DND-41 (cell line): ENCODE results near the gene GABRG3.

Source experiments
- ATAC-seq: fragments of 200-7000 bp; cut with Tn5 transposase; 3 replicates; pipeline ENCODE4 v1.9.1; 2021; ENCODE audit warnings: low read depth; ENCODE audit not compliant: insufficient read depth
- DNase-seq: peaks from one replicate; pipeline ENCODE4 v3.0.0-alpha.2; 2020
- H2AFZ ChIP-seq: 2 replicates; pipeline ENCODE4 v1.6.0; 2012; ENCODE audit warnings: low read depth, low read length
- H3K27ac ChIP-seq: 2 replicates; pipeline ENCODE4 v1.5.1; 2012; ENCODE audit warnings: low read length, inconsistent platforms
- H3K27me3 ChIP-seq: fragments of 200-600 bp; sonication (generic); 2 replicates; pipeline ENCODE4 v1.6.0; 2012; ENCODE audit warnings: low read length, mild to moderate bottlenecking, inconsistent platforms; ENCODE audit not compliant: insufficient read depth, poor library complexity
- H3K36me3 ChIP-seq: 2 replicates; pipeline ENCODE4 v1.5.1; 2012; ENCODE audit warnings: low read length, inconsistent platforms; ENCODE audit not compliant: insufficient read depth
- H3K4me1 ChIP-seq: 2 replicates; pipeline ENCODE4 v1.5.1; 2012; ENCODE audit warnings: mild to moderate bottlenecking, low read length; ENCODE audit not compliant: insufficient read depth
- H3K4me2 ChIP-seq: 2 replicates; pipeline ENCODE4 v1.6.0; 2012; ENCODE audit warnings: mild to moderate bottlenecking, moderate library complexity, low read length, inconsistent platforms; ENCODE audit not compliant: insufficient read depth
- H3K4me3 ChIP-seq, 2 experiments: fragments of 200-600 bp in 1 of 2; shearing (Covaris generic) in 1 of 2; 2 replicates each; pipeline ENCODE4 v1.5.1; 2012 to 2016; ENCODE audit warnings: inconsistent platforms in 2 of 2, low read length in 2 of 2, mild to moderate bottlenecking in 2 of 2, low read depth in 1 of 2, moderate library complexity in 1 of 2
- H3K79me2 ChIP-seq: 2 replicates; pipeline ENCODE4 v1.6.0; 2012; ENCODE audit warnings: low read length, inconsistent platforms; ENCODE audit not compliant: insufficient read depth
- H3K9ac ChIP-seq: 2 replicates; pipeline ENCODE4 v1.6.0; 2012; ENCODE audit warnings: low read depth, mild to moderate bottlenecking, inconsistent platforms, low read length, moderate library complexity
- H3K9me3 ChIP-seq: 2 replicates; pipeline ENCODE4 v1.5.1; 2012; ENCODE audit warnings: low read length, moderate library complexity, mild to moderate bottlenecking, inconsistent platforms; ENCODE audit not compliant: insufficient read depth, severe bottlenecking
- H4K20me1 ChIP-seq: 2 replicates; pipeline ENCODE4 v1.6.0; 2012; ENCODE audit warnings: low read length; ENCODE audit not compliant: insufficient read depth
- CTCF ChIP-seq: IDR thresholded peaks from 2 replicates; pipeline ENCODE4 v1.5.1; 2012; ENCODE audit warnings: borderline replicate concordance, low read length, moderate library complexity, mild to moderate bottlenecking; ENCODE audit not compliant: poor library complexity, severe bottlenecking; ENCODE audit errors: extremely low read depth
- EZH2 ChIP-seq: IDR thresholded peaks from 3 replicates; pipeline ENCODE4 v1.6.1; 2012; ENCODE audit warnings: borderline replicate concordance, low read depth, mild to moderate bottlenecking, moderate library complexity, low read length, inconsistent platforms; ENCODE audit not compliant: severe bottlenecking

Gene GABRG3

DNA sequence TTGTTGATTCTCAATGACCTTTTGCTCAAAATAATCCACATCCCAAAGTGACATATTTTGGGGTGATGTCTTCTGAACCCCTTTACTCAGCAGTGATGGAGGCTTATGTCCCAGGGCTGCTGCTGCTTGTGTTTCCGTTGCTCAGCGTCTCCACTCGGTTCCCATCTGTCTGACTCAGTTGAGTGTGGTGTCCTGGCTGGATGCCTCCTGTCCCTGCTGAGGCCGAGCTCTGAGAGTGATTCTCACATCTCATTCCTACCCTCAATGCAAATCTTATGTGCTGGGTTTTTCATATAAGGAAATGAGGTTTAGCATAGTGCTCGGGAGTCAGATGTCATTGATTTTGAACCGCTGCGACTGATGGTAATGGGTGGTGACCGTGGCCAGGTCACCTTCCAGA, 247.4 kb downstream of the GABRG3 start:
- Histone ChIP-seq H3K9me3 (no peaks in the 10 kb centered on the region), H3K79me2 (no peaks in the 10 kb centered on the region), H3K4me3 (no peak overlapping the region), H4K20me1 (no peaks in the 10 kb centered on the region), H3K36me3 (no peaks in the 10 kb centered on the region), H2AFZ (no peak overlapping the region), H3K27ac (no peak overlapping the region), H3K27me3 (no peaks in the 10 kb centered on the region), H3K9ac (no peak overlapping the region), H3K4me1 (no peaks in the 10 kb centered on the region), H3K4me2 (no peak overlapping the region)
- DNase-seq (no peak), ATAC-seq (no peak)
- no peak for TF ChIP-seq CTCF
- TF ChIP-seq EZH2 = no peak

- H3K9ac ChIP-seq = no peak overlapping the region
- H3K27me3 ChIP-seq = no peaks in the 10 kb centered on the region
- no peak for ATAC-seq
- H3K4me1 ChIP-seq = no peaks in the 10 kb centered on the region
- H4K20me1 ChIP-seq = no peaks in the 10 kb centered on the region
- H3K4me3 ChIP-seq = no peak overlapping the region
- H3K9me3 ChIP-seq = no peaks in the 10 kb centered on the region
- no peaks in the 10 kb centered on the region for H3K36me3 ChIP-seq
- no peak for TF ChIP-seq EZH2
- no peak for TF ChIP-seq CTCF
- DNase-seq = no peak
- no peak overlapping the region for H2AFZ ChIP-seq
- H3K27ac ChIP-seq = no peak overlapping the region
- no peaks in the 10 kb centered on the region for H3K79me2 ChIP-seq
- H3K4me2 ChIP-seq = no peak overlapping the region
These were observed 248.7 kb downstream of the GABRG3 start for GRCh38 chr15:27219636-27220035.

- no peak overlapping the region for H3K9ac ChIP-seq
- H2AFZ ChIP-seq = no peak overlapping the region
- ATAC-seq (no peak), DNase-seq (no peak)
- no peak overlapping the region for H3K4me3 ChIP-seq
- no peaks in the 10 kb centered on the region for H3K36me3 ChIP-seq
- TF ChIP-seq CTCF (no peak), EZH2 (no peak)
- no peaks in the 10 kb centered on the region for H3K79me2 ChIP-seq
- no peaks in the 10 kb centered on the region for H3K9me3 ChIP-seq
- H3K4me1 ChIP-seq = no peaks in the 10 kb centered on the region
- no peaks in the 10 kb centered on the region for H4K20me1 ChIP-seq
- H3K27me3 ChIP-seq = no peaks in the 10 kb centered on the region
- no peak overlapping the region for H3K27ac ChIP-seq
- H3K4me2 ChIP-seq = no peak overlapping the region
These were observed 249.2 kb downstream of the GABRG3 start for GRCh38 chr15:27220199-27220598.

GRCh38 chr15:27222479-27222878, 251.5 kb downstream of the GABRG3 start:
- Histone ChIP-seq H4K20me1 (no peaks in the 10 kb centered on the region), H3K4me2 (no peak overlapping the region), H3K9me3 (no peaks in the 10 kb centered on the region), H3K27ac (no peak overlapping the region), H3K4me3 (no peak overlapping the region), H3K9ac (no peak overlapping the region), H2AFZ (no peak overlapping the region), H3K4me1 (no peaks in the 10 kb centered on the region), H3K27me3 (no peaks in the 10 kb centered on the region), H3K36me3 (no peaks in the 10 kb centered on the region), H3K79me2 (no peaks in the 10 kb centered on the region)
- no peak for ATAC-seq
- no peak for DNase-seq
- no peak for TF ChIP-seq CTCF
- no peak for TF ChIP-seq EZH2
